T-helper 1 cell (primary cell): ENCODE measurements around the gene RETREG2.

ENCODE experiments used
- DNase-seq, 5 donors: peaks; one replicate each; pipeline ENCODE4 v3.0.0-alpha.2; 2012 to 2020

The RETREG2 gene

DNA sequence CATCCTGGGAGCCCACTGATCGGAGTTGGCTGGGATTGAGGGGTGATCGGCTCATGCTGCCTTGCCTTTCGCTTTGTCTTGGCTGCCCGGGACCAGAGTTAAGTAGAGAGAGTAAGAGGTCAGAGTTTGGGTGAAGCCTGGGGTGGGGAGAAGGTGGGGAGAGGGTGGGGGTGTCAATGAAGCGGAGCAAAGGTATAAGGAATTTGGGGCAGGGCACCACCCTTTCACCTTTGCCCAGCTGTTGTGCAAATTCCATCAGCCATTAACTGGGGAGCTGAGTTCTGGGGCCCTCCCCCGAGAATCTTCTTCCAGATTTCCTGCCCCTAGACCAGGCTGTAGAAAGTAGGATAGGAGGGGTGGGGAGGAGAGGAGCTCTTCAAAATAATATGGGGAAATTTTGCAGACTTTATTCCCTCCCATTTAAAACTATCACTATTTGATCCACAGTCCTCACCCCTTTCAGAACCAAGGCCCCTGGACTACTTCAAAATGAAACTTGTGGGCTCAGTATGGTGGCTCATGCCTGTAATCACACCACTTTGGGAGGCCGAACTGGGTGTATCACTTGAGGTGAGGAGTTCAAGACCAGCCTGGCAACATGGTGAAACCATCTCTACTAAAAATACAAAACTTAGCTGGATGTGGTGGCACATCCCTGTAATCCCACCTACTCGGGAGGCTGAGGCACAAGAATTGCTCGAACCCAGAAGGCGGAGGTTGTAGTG is 8.0 kb upstream of the RETREG2 start, which contains the start of gene SLC23A3:
SLC23A3 (minus strand) TSS at position 100 of the 725 bp plus-strand sequence; CDS start at position 55, 45 bp downstream.
- DNase-seq, result no peak

GRCh38 chr2:219171231-219171651 is 6.8 kb upstream of the RETREG2 start:
- DNase-seq, result peak in 2 of 5 donors; percentile 21 to 25

DNA sequence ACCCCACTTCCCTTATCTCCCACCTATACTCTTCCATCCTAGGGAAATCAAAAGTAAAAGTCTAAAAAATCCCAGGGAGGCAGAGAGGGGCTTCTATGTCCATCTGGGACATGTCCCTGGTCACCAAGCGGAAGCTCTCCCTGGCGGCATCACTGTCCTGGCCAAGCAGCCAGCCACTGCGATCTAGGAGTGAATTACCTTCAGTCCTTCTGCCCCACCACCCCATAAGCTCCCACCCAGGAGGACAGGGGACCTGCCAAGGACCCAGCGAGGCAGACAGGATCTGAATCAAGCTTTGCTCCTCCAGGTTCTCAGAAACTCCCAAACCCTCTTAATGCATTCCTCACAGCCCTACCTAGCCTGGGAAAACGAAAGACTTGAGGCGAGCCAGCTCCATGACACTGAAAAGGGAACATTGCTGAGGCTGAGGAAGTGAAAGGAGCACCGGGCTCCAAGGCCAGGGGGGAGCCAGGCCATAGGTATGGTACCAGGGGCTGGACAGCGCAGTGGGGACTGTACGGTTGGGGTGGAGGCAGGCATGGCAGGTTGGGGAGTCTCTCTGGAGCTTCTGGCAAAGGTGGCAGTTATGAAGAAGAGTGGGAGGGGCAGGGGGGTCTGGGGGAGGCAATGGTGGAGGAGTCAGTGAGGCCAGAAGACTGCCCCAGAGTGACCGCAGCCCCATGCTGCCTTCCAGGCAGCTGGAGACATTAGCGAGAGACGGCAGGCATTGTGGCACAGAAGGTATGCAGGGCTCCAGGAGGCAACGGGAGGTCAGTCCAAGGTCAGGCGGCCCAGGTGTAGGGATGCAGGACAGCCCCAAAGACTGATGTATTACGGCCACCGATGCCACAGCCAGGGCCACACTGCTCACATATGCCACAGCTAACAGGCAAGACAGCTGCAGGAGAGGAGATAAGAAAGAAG is 5.6 kb upstream of the RETREG2 start:
- no peak for DNase-seq

GRCh38 chr2:219173176-219173575 is 4.9 kb upstream of the RETREG2 start:
- no peak for DNase-seq

GRCh38 chr2:219174146-219174545 is 3.9 kb upstream of the RETREG2 start:
- no peak for DNase-seq

GRCh38 chr2:219174801-219175200 is 3.3 kb upstream of the RETREG2 start:
- DNase-seq, result no peak

DNA sequence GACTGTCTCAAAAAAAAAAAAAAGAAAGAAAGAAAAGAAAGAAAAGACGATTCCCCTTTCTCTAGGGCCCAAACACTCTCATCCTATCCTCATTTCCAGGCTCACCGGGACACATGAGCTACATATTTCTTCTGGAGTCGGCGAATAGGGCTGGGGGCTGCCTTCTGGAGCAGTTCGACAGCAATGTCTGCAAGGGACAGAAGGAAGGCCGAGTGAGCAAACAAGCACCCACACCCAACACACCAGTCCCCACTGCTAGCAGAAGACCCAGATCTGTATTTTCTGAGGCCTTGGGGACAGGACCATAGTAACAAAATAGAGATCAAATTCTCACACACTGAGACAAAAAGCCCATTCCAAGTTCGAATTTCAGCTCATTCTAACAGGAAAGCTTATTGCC is 2.6 kb upstream of the RETREG2 start:
- DNase-seq, result no peak

DNA sequence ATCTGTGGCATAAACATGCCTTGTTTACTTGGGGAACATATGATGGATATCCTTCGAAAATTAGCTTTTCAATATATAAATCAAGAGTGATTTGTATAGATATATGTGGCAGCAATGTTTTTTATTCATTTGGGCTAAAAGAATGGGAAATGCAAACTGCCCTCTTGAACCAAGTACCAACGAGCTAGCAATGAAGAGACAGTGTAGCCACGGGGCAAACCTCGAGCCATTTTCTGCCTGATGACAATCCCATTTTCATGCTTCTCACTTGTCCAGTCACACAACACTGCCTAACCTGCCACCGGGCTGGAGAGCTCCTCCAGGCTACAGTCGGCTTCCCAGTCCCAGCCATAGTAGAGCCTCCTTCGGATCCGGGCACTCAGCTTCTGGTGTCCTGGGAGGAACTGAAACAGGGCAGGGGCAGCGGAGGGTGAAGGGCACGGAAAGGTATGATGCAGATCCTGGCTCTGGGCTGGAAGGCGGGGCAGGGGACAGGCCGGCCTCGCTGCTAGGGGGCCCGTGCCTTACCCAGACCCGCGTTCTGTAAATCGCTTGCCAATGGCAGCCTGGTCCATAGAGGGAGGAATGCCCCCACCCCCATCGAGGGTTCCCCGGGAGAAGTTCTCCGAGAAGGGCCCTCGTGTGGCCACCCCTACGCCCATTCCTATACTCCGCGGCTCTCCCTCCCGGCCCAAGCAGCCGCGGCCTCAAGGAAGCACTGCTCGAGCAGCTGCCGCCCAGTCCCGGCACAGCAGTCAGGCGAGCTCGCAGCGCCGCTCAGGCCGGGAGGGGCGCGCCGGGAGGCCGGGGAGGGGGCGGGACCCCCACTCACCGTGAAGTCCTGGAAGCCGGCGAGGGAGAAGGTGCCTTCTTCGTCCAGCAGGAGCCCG is 1.9 kb upstream of the RETREG2 start:
- peak in 2 of 5 donors; percentile 6 to 27 for DNase-seq

DNA sequence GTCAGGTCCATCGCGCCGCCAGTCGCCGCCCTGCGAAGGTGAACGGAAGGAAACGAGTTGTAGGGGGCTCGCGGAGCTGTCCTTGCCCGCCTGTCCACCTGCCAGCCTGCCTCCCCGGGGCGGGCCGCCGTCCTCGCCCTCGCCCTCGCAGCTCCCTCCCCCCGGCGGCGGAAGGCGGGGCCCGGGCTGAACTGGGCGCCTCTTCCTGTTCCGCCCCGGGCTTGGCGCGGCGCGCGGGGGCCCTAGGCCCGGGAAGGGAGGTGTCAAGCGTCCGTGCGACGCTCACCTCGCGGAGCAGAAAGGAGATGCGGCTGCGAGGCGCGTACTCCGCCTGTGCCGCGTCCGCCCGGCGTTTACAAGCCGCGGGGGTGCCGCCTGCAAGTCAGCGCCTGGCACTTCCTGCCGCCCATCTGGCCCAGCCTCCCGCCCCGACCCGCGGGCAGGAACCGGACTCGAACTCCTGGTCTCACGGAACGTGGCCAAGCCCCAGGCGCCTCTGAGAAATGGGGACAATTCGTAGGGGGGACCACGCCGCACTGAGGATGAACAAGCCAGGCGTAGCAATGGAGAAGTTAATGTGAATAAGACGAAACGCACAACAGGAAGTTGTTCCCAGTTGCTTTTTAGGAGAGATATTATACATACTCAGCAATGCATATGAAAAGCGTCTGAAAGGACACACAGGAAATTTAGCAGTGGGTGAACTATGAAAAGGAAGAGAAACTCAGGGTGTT is 1.1 kb upstream of the RETREG2 start, which contains the start of gene CNPPD1:
CNPPD1 (minus strand) TSS at position 108 of the 734 bp plus-strand sequence; CDS start at position 11, 97 bp downstream.
- DNase-seq, result peak; percentile 75 to 96 (median 81)

- peak in 3 of 5 donors; percentile 33 to 45 (median 43) for DNase-seq
These were observed 501 bp downstream of the RETREG2 start for GRCh38 chr2:219178377-219179175.

- DNase-seq, result no peak
These were observed 1.8 kb downstream of the RETREG2 start for GRCh38 chr2:219179601-219180465.

GRCh38 chr2:219180961-219181360 is 2.9 kb downstream of the RETREG2 start:
- DNase-seq, result no peak

GRCh38 chr2:219181531-219181930 is 3.5 kb downstream of the RETREG2 start:
- DNase-seq, result no peak

DNA sequence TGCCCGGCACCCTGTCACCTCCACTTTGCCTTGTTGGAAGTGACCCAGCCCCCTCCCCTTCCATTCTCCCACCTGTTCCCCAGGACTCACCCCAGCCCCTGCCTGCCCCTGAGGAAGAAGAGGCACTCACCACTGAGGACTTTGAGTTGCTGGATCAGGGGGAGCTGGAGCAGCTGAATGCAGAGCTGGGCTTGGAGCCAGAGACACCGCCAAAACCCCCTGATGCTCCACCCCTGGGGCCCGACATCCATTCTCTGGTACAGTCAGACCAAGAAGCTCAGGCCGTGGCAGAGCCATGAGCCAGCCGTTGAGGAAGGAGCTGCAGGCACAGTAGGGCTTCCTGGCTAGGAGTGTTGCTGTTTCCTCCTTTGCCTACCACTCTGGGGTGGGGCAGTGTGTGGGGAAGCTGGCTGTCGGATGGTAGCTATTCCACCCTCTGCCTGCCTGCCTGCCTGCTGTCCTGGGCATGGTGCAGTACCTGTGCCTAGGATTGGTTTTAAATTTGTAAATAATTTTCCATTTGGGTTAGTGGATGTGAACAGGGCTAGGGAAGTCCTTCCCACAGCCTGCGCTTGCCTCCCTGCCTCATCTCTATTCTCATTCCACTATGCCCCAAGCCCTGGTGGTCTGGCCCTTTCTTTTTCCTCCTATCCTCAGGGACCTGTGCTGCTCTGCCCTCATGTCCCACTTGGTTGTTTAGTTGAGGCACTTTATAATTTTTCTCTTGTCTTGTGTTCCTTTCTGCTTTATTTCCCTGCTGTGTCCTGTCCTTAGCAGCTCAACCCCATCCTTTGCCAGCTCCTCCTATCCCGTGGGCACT is 4.5 kb downstream of the RETREG2 start:
- peak in 1 of 5 donors; percentile 27 for DNase-seq

DNA sequence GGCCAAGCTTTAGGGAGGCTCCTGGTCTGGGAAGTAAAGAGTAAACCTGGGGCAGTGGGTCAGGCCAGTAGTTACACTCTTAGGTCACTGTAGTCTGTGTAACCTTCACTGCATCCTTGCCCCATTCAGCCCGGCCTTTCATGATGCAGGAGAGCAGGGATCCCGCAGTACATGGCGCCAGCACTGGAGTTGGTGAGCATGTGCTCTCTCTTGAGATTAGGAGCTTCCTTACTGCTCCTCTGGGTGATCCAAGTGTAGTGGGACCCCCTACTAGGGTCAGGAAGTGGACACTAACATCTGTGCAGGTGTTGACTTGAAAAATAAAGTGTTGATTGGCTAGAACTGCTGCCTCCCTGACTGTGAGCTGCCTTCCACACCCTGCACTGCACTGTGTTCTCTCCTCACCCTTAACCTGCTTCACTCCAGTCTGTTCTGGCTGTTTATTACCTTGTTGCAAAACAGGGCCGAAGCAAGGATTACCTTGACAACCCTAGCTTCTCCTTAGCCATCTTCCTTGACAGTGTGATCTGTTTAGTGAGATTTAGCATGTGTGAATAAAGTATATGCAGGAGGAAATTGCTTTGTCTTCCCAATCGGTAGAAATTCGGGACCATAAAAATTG is 5.2 kb downstream of the RETREG2 start:
- DNase-seq, result no peak

DNA sequence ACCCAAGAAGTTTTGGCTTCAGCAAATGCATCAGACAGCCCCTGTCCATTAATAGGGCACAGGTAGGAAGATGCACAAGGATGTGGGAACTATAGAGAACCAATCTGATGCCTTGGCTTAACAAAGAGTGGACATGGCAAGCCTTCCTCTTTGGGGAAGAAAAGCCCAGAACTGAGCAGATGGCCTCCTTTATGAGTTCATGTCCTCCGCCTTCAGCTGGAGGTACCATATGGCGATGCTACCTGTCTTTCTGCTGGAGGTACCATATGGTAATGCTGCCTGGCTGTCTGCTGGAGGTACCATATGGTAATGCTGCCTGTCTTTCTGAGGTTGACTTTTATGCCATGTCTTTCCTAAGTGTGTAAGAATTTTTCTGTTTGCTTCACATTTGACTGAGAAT is 6.0 kb downstream of the RETREG2 start:
- DNase-seq, result no peak

- DNase-seq, result no peak
These were observed 8.8 kb downstream of the RETREG2 start for GRCh38 chr2:219186754-219187456.

- no peak for DNase-seq
These were observed 19.3 kb downstream of the RETREG2 start for GRCh38 chr2:219197388-219197787.
